ENCODE results near the gene CDH19. TPM values are rescaled to one million over a fixed set of nuclear protein-coding genes. Genes with fewer than 3 reads are reported as not detected.

CDH19 gene
- total and polyA plus RNA-seq, 2 of the 4 experiments (the other 2 are of a cell fraction): not detected

DNA sequence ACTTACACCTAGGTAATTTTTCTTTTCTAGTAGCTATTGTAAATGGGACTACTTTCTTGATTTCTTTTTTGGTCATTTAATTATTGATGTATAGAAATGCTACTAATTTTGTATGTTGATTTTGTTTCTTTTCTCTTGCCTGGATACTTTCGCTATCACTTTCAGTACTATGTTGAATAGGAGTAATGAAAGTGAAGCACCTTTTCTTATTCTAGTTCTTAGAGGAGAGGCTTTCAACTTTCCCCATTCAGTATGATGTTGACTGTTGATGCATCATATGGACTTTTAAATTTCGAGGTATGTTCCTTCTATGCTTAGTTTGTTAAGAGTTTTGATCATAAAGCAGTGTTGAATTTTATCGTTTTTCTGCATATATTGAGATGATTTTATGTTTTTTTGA is 142.5 kb downstream of the CDH19 start:
- H4K20me1 ChIP-seq (ENCODE audit: insufficient read depth, low read length): no peaks in the 10 kb centered on the region
- no peak overlapping the region for H3K18ac ChIP-seq (ENCODE audit: low read depth, low read length)
- intact Hi-C loops (cut with micrococcal nuclease): no loop called here
- in situ Hi-C loops (cut with MboI; ENCODE audit: low sequenced_read_pairs): no loop called here
- H2BK15ac ChIP-seq (ENCODE audit: low read depth, low read length): no peak overlapping the region
- no peak overlapping the region for H3K56ac ChIP-seq (ENCODE audit: extremely low read depth, insufficient read depth, low read length)
- H3K4me3 ChIP-seq (ENCODE audit: insufficient read depth, low read depth, low read length): no peak overlapping the region
- TF ChIP-seq MXI1 (IDR thresholded peaks at IDR 0.05; ENCODE audit: borderline replicate concordance, low read depth, low read length): no peak
- no peak for TF ChIP-seq MAZ (IDR thresholded peaks at IDR 0.05; ENCODE audit: borderline replicate concordance, low read depth, low read length)
- TF ChIP-seq, protein P1, sequence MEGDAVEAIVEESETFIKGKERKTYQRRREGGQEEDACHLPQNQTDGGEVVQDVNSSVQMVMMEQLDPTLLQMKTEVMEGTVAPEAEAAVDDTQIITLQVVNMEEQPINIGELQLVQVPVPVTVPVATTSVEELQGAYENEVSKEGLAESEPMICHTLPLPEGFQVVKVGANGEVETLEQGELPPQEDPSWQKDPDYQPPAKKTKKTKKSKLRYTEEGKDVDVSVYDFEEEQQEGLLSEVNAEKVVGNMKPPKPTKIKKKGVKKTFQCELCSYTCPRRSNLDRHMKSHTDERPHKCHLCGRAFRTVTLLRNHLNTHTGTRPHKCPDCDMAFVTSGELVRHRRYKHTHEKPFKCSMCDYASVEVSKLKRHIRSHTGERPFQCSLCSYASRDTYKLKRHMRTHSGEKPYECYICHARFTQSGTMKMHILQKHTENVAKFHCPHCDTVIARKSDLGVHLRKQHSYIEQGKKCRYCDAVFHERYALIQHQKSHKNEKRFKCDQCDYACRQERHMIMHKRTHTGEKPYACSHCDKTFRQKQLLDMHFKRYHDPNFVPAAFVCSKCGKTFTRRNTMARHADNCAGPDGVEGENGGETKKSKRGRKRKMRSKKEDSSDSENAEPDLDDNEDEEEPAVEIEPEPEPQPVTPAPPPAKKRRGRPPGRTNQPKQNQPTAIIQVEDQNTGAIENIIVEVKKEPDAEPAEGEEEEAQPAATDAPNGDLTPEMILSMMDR (conservative IDR thresholded peaks at IDR 0.05; ENCODE audit: low read depth, low read length): no peak
- no peak for TF ChIP-seq RAD21 (IDR thresholded peaks at IDR 0.05; ENCODE audit: low read length)
- no peak for TF ChIP-seq CHD1 (IDR thresholded peaks at IDR 0.05; ENCODE audit: low read depth, low read length)
- TF ChIP-seq SMC3 (IDR thresholded peaks at IDR 0.05; ENCODE audit: low read depth, low read length): no peak
- TF ChIP-seq FOS (IDR thresholded peaks at IDR 0.05; ENCODE audit: low read depth, low read length): no peak
- TF ChIP-seq MAFK (IDR thresholded peaks at IDR 0.05; ENCODE audit: low read depth, low read length): no peak
- BruUV-seq (replicated peaks): no TSS peak
- H3K9me3 ChIP-seq (ENCODE audit: control insufficient read depth, insufficient read depth, low read length): peaks cover 4% of the 10 kb centered on the region
- H2AK5ac ChIP-seq (ENCODE audit: low read depth, low read length): no peak overlapping the region
- no peak overlapping the region for H2AFZ ChIP-seq (replicated peaks; ENCODE audit: low read length, poor library complexity)
- H4K5ac ChIP-seq (ENCODE audit: low read depth, low read length): no peak overlapping the region
- no peak overlapping the region for H3K9ac ChIP-seq (ENCODE audit: low read depth, low read length)
- no peak overlapping the region for H2BK20ac ChIP-seq (ENCODE audit: low read depth, low read length)
- H3K4me1 ChIP-seq (ENCODE audit: control insufficient read depth, insufficient read depth, low read length): no peaks in the 10 kb centered on the region
- H3K4me2 ChIP-seq (ENCODE audit: low read depth, low read length): no peak overlapping the region
- dilution Hi-C loops (cut with HindIII; ENCODE audit: low sequenced_read_pairs, unreplicated experiment): no loop called here
- no peak overlapping the region for H4K91ac ChIP-seq (ENCODE audit: insufficient read depth, low read depth, low read length)
- ATAC-seq (ENCODE audit: low read depth) (no peak), DNase-seq (no peak)
- H2AK9ac ChIP-seq (replicated peaks; ENCODE audit: low read depth, low read length, poor library complexity): no peak overlapping the region
- no peak overlapping the region for H3K14ac ChIP-seq (replicated peaks; ENCODE audit: low read depth, low read length)
- no peak overlapping the region for H2BK120ac ChIP-seq (ENCODE audit: low read depth, low read length)
- no peak overlapping the region for H3K27ac ChIP-seq (ENCODE audit: insufficient read depth, low read length)
- H3K4ac ChIP-seq (ENCODE audit: low read depth, low read length): no peak overlapping the region
- no peaks in the 10 kb centered on the region for H3K36me3 ChIP-seq (ENCODE audit: control insufficient read depth, insufficient read depth, low read length)
- ChIA-PET POLR2A (ENCODE audit: unreplicated experiment) (no interaction called here), CTCF (no interaction called here)
- no peak overlapping the region for H4K8ac ChIP-seq (ENCODE audit: low read depth in 2 of 2, low read length in 2 of 2)
- no peaks in the 10 kb centered on the region for H3K27me3 ChIP-seq (ENCODE audit: control insufficient read depth, insufficient read depth, low read length)
- H3K9me1 ChIP-seq (ENCODE audit: insufficient read depth, low read length): no peaks in the 10 kb centered on the region
- H3K79me1 ChIP-seq (ENCODE audit: low read depth in 1 of 2, low read length in 2 of 2): no peaks in the 10 kb centered on the region
- no peak overlapping the region for H3K23ac ChIP-seq (ENCODE audit: low read depth, low read length)
- WGBS, 2 experiments (ENCODE audit: extremely low coverage in 2 of 2, insufficient read length in 1 of 2): no CpG with 5 or more reads among the region's 3 CpGs
- no peak overlapping the region for H2BK5ac ChIP-seq (ENCODE audit: low read depth, low read length, poor library complexity, severe bottlenecking)

Data from IMR-90 (cell line).